ENCODE data around the gene SPATS2.
"Not testable (repeated sequence)": the region's sequence is repeated elsewhere in the genome, so short reads cannot be mapped to it uniquely, and the experiment has no call there.

SPATS2 gene

GRCh38 chr12:49478949-49479664, 111.8 kb downstream of the SPATS2 start:
- DNase-seq, result no peak

GRCh38 chr12:49482095-49483051, 115.1 kb downstream of the SPATS2 start:
- no peak for DNase-seq

- DNase-seq, result no peak
Measured at GRCh38 chr12:49483619-49484018, 116.4 kb downstream of the SPATS2 start.

- DNase-seq, result no peak
Measured at GRCh38 chr12:49487605-49488004, 120.3 kb downstream of the SPATS2 start.

- DNase-seq, result no peak
Measured at GRCh38 chr12:49489154-49489553, 121.9 kb downstream of the SPATS2 start.

GRCh38 chr12:49489720-49490119, 122.5 kb downstream of the SPATS2 start:
- no peak for DNase-seq

GRCh38 chr12:49491823-49492222, 124.6 kb downstream of the SPATS2 start:
- no peak for DNase-seq

GRCh38 chr12:49493900-49494299, 126.6 kb downstream of the SPATS2 start:
- DNase-seq, result no peak

- no peak for DNase-seq
Measured at GRCh38 chr12:49496417-49497360, 129.4 kb downstream of the SPATS2 start.

- DNase-seq, result no peak
Measured at GRCh38 chr12:49501895-49502294, 134.6 kb downstream of the SPATS2 start.

- DNase-seq, result no peak
Measured at GRCh38 chr12:49502590-49502989, 135.3 kb downstream of the SPATS2 start.

GRCh38 chr12:49503674-49504180, 136.5 kb downstream of the SPATS2 start:
- no peak for DNase-seq

GRCh38 chr12:49505672-49506071, 138.4 kb downstream of the SPATS2 start:
- no peak for DNase-seq

GRCh38 chr12:49507139-49507538, 139.9 kb downstream of the SPATS2 start:
- DNase-seq, result no peak

GRCh38 chr12:49509681-49510080, 142.4 kb downstream of the SPATS2 start:
- not testable (repeated sequence) for DNase-seq

GRCh38 chr12:49511410-49511809, 144.1 kb downstream of the SPATS2 start:
- DNase-seq, result no peak

GRCh38 chr12:49512546-49512945, 145.3 kb downstream of the SPATS2 start:
- no peak for DNase-seq

GRCh38 chr12:49515266-49515665, 148.0 kb downstream of the SPATS2 start:
- no peak for DNase-seq

GRCh38 chr12:49518914-49519573, 151.8 kb downstream of the SPATS2 start:
- DNase-seq, result no peak

GRCh38 chr12:49519574-49519936, 152.3 kb downstream of the SPATS2 start:
- no peak for DNase-seq

GRCh38 chr12:49521389-49521788, 154.1 kb downstream of the SPATS2 start:
- DNase-seq, result no peak

- DNase-seq, result no peak
Measured at GRCh38 chr12:49524660-49525324, 157.5 kb downstream of the SPATS2 start.

Data from NCI-H526 treated with DMSO at 0.1 percent for 48 hours (cell line).